H1 (cell line): ENCODE data around the gene SLK. TPM values are rescaled to one million over a fixed set of nuclear protein-coding genes. Genes with fewer than 3 reads are reported as not detected.

Experiments
- CTCF ChIA-PET: fragments of 300-600 bp; sonication (Branson Sonifier 250); formaldehyde crosslinking; loops from one replicate; lab custom pipeline; 2021; ENCODE audit not compliant: partially characterized antibody; lab: Charles Lee
- POLR2A ChIA-PET: fragments of 300-600 bp; sonication (Branson Sonifier 250); formaldehyde crosslinking; loops from one replicate; lab custom pipeline; 2021; ENCODE audit warnings: inconsistent platforms; ENCODE audit not compliant: partially characterized antibody; lab: Charles Lee
- DNase-seq, 2 experiments: peaks; one replicate each; pipeline versions ENCODE4 v3.0.0 to v3.0.0-alpha.2; 2010 to 2022; ENCODE audit warnings: low spot score in 2 of 2, low read depth in 1 of 2, mixed read lengths in 1 of 2
- FAIRE-seq: peaks from 2 replicates; lab custom pipeline; 2011; peaks lifted over from hg19 to GRCh38; lab: Jason Lieb, UNC
- H2AFZ ChIP-seq: 2 replicates; pipeline ENCODE4 v1.8.1; 2012; ENCODE audit warnings: low read length, inconsistent platforms
- H2AK5ac ChIP-seq: 2 replicates; pipeline ENCODE4 v1.6.1; 2013; ENCODE audit warnings: low read depth, low read length
- H2BK120ac ChIP-seq: replicated peaks from 2 replicates; pipeline ENCODE3; 2013; ENCODE audit warnings: low read depth, low read length, inconsistent platforms
- H2BK12ac ChIP-seq: 2 replicates; pipeline ENCODE4 v1.6.1; 2013; ENCODE audit warnings: low read depth, low read length
- H2BK15ac ChIP-seq: 2 replicates; pipeline ENCODE4 v1.6.1; 2013; ENCODE audit warnings: low read length
- H2BK20ac ChIP-seq: 2 replicates; pipeline ENCODE4 v1.6.1; 2013; ENCODE audit warnings: low read length
- H2BK5ac ChIP-seq: 2 replicates; pipeline ENCODE4 v1.6.1; 2013; ENCODE audit warnings: low read depth, low read length
- H3K14ac ChIP-seq: 2 replicates; pipeline ENCODE4 v1.6.1; 2013; ENCODE audit warnings: inconsistent platforms; ENCODE audit not compliant: insufficient read length
- H3K18ac ChIP-seq: 2 replicates; pipeline ENCODE4 v1.6.1; 2013; ENCODE audit warnings: low read length; ENCODE audit errors: extremely low read depth
- H3K23ac ChIP-seq: 2 replicates; pipeline ENCODE4 v1.6.1; 2013; ENCODE audit warnings: inconsistent platforms; ENCODE audit not compliant: insufficient read length
- H3K23me2 ChIP-seq: 2 replicates; pipeline ENCODE4 v1.6.1; 2013; ENCODE audit warnings: low read depth, low read length
- H3K27ac ChIP-seq: 2 replicates; pipeline ENCODE4 v1.6.1; 2011; ENCODE audit warnings: low read depth, low read length, inconsistent platforms
- H3K27me3 ChIP-seq, 4 experiments: replicated peaks in 1 of 4; 1 replicate in 1 of 4; 2 replicates in 3 of 4; pipeline versions ENCODE4 v1.6.1 to v1.8.1; 2011 to 2013; ENCODE audit warnings: low read length in 3 of 4, mild to moderate bottlenecking in 3 of 4, inconsistent platforms in 2 of 4, mixed read lengths in 2 of 4, moderate library complexity in 1 of 4; ENCODE audit not compliant: control insufficient read depth in 3 of 4, insufficient read depth in 3 of 4; ENCODE audit errors: extremely low read depth in 1 of 4
- H3K36me3 ChIP-seq, 4 experiments: 2 replicates each; pipeline versions ENCODE4 v1.6.1 to v1.8.1; 2011 to 2013; ENCODE audit warnings: mild to moderate bottlenecking in 4 of 4, low read length in 3 of 4, moderate library complexity in 2 of 4, control low read depth in 1 of 4, inconsistent platforms in 1 of 4; ENCODE audit not compliant: insufficient read depth in 4 of 4, control insufficient read depth in 2 of 4
- H3K4ac ChIP-seq: replicated peaks from 2 replicates; pipeline ENCODE3; 2013; ENCODE audit warnings: low read length, low read depth, mixed read lengths, inconsistent platforms; ENCODE audit not compliant: insufficient read length
- H3K4me1 ChIP-seq, 4 experiments: replicated peaks in 1 of 4; 1 replicate in 1 of 4; 2 replicates in 3 of 4; pipeline versions ENCODE4 v1.6.1 to v1.8.1; 2011 to 2013; ENCODE audit warnings: low read length in 3 of 4, inconsistent platforms in 2 of 4, mixed read lengths in 1 of 4; ENCODE audit not compliant: insufficient read depth in 4 of 4, control insufficient read depth in 3 of 4
- H3K4me2 ChIP-seq, 2 experiments: 2 replicates each; pipeline versions ENCODE4 v1.6.1 to v1.8.1; 2011 to 2013; ENCODE audit warnings: low read depth in 2 of 2, low read length in 2 of 2, control low read depth in 1 of 2, inconsistent platforms in 1 of 2, mild to moderate bottlenecking in 1 of 2; ENCODE audit not compliant: insufficient read depth in 1 of 2
- H3K4me3 ChIP-seq, 4 experiments: fragments of 200-600, 300-600 bp in 1 of 4; sonication (generic), shearing (Covaris generic), sonication (Bioruptor Twin) in 1 of 4; 2 replicates each; pipeline versions ENCODE4 v1.5.1 to v1.8.1; 2011 to 2016; ENCODE audit warnings: low read length in 4 of 4, low read depth in 3 of 4, control low read depth in 2 of 4, inconsistent platforms in 2 of 4, mild to moderate bottlenecking in 2 of 4, mixed read lengths in 1 of 4, moderate library complexity in 1 of 4; ENCODE audit not compliant: insufficient read depth in 2 of 4; ENCODE audit errors: extremely low read depth in 1 of 4
- H3K56ac ChIP-seq: replicated peaks from 2 replicates; pipeline ENCODE3; 2013; ENCODE audit warnings: low read depth, mild to moderate bottlenecking, mixed read lengths, low read length, inconsistent platforms; ENCODE audit not compliant: insufficient read length
- H3K79me1 ChIP-seq: 2 replicates; pipeline ENCODE4 v1.6.1; 2013; ENCODE audit warnings: low read depth, low read length, control low read depth
- H3K79me2 ChIP-seq, 2 experiments: 2 replicates each; pipeline versions ENCODE4 v1.6.1 to v1.8.1; 2012 to 2013; ENCODE audit warnings: low read length in 2 of 2, mild to moderate bottlenecking in 2 of 2, inconsistent platforms in 1 of 2; ENCODE audit not compliant: insufficient read depth in 2 of 2, control insufficient read depth in 1 of 2
- H3K9ac ChIP-seq, 4 experiments: replicated peaks in 1 of 4; 1 replicate in 1 of 4; 2 replicates in 3 of 4; pipeline versions ENCODE4 v1.6.1 to v1.8.1; 2011 to 2013; ENCODE audit warnings: low read depth in 3 of 4, low read length in 3 of 4, control low read depth in 2 of 4, mild to moderate bottlenecking in 2 of 4, moderate library complexity in 2 of 4, inconsistent platforms in 1 of 4; ENCODE audit errors: extremely low read depth in 1 of 4
- H3K9me3 ChIP-seq, 2 experiments: 2 replicates each; pipeline versions ENCODE4 v1.6.1 to v1.8.1; 2012 to 2013; ENCODE audit warnings: mild to moderate bottlenecking in 2 of 2, moderate library complexity in 2 of 2, control low read depth in 1 of 2, inconsistent platforms in 1 of 2, low read depth in 1 of 2, low read length in 1 of 2, mixed read lengths in 1 of 2; ENCODE audit not compliant: insufficient read depth in 2 of 2
- H4K20me1 ChIP-seq, 2 experiments: replicated peaks in 1 of 2; 2 replicates each; pipeline versions ENCODE3 to v1.8.1; 2011 to 2013; ENCODE audit warnings: inconsistent platforms in 2 of 2, low read length in 2 of 2, mild to moderate bottlenecking in 1 of 2; ENCODE audit not compliant: insufficient read depth in 2 of 2, control insufficient read depth in 1 of 2
- H4K5ac ChIP-seq: 2 replicates; pipeline ENCODE4 v1.6.1; 2013; ENCODE audit warnings: low read length, low read depth, mixed read lengths, inconsistent platforms; ENCODE audit not compliant: insufficient read length
- H4K8ac ChIP-seq: 2 replicates; pipeline ENCODE4 v1.8.0; 2013; ENCODE audit warnings: mild to moderate bottlenecking, moderate library complexity, low read length, inconsistent platforms; ENCODE audit not compliant: insufficient read depth; ENCODE audit errors: extremely low read depth
- H4K91ac ChIP-seq: replicated peaks from 2 replicates; pipeline ENCODE3; 2013; ENCODE audit warnings: low read length, mixed read lengths, inconsistent platforms; ENCODE audit not compliant: insufficient read length
- JUN ChIP-seq: IDR thresholded peaks from 2 replicates; pipeline ENCODE4 v1.6.1; 2011; ENCODE audit warnings: low read depth, mild to moderate bottlenecking, improper control_type of control experiment, low read length
- MAFK ChIP-seq: IDR thresholded peaks from 2 replicates; pipeline ENCODE4 v1.6.1; 2012; ENCODE audit warnings: low read depth, mild to moderate bottlenecking, improper control_type of control experiment, low read length
- POLR2AphosphoS5 ChIP-seq: IDR thresholded peaks from 2 replicates; pipeline ENCODE4 v1.6.1; 2011; ENCODE audit warnings: low read depth, low read length
- RAD21 ChIP-seq, 2 experiments: IDR thresholded peaks in 1 of 2; conservative IDR thresholded peaks in 1 of 2; 2 replicates each; pipeline ENCODE4 v1.6.1; 2011; ENCODE audit warnings: low read depth in 2 of 2, low read length in 2 of 2, improper control_type of control experiment in 1 of 2, inconsistent platforms in 1 of 2, mild to moderate bottlenecking in 1 of 2, moderate library complexity in 1 of 2
- RNF2 ChIP-seq: fragments of 200-900, 300-1000 bp; sonication (generic); IDR thresholded peaks from 2 replicates; pipeline ENCODE4 v1.7.1; 2016; ENCODE audit warnings: borderline replicate concordance, low read depth, mild to moderate bottlenecking, antibody characterized with exemption, low read length; ENCODE audit not compliant: poor library complexity, severe bottlenecking; ENCODE audit errors: missing control alignments
- SIX5 ChIP-seq: IDR thresholded peaks from 2 replicates; pipeline ENCODE4 v1.6.1; 2011; ENCODE audit warnings: mild to moderate bottlenecking, low read depth, low read length
- TBP ChIP-seq: IDR thresholded peaks from 2 replicates; pipeline ENCODE4 v1.6.1; 2011; ENCODE audit warnings: low read depth, low read length, improper control_type of control experiment
- WGBS, 2 experiments: shearing (Covaris generic) in 1 of 2; methylation state at CpG; one replicate each; pipeline versions ENCODE4 v1.1.6 to v1.1.7; 2013 to 2015; ENCODE audit warnings: low lambda C conversion rate in 2 of 2, mixed read lengths in 2 of 2, inconsistent platforms in 1 of 2, low coverage in 1 of 2, missing lambda C conversion rate in 1 of 2; ENCODE audit not compliant: insufficient replicate concordance in 2 of 2, insufficient coverage in 1 of 2, insufficient read length in 1 of 2; ENCODE audit errors: extremely low coverage in 1 of 2, missing lambda C conversion rate in 1 of 2; 5-methylcytosine and 5-hydroxymethylcytosine counted together
- polyA plus RNA-seq, 7 experiments: library from polyadenylated mRNA; depleted of rRNA in 3 of 7; stranded (reverse) in 5 of 7; unstranded in 2 of 7; fragments of >200 nt in 5 of 7; fragments of 200-250 nt in 2 of 7; gene quantifications; 1 replicate in 5 of 7; 2 replicates in 1 of 7; 4 replicates in 1 of 7; pipeline versions ENCODE4 v1.2.1 to v1.2.3, GENCODE V29; 2011 to 2013; ENCODE audit warnings: missing spikeins in 2 of 7, mixed read lengths in 2 of 7
- total RNA-seq: library from RNA; stranded (reverse); fragmentation: NEBNext Ultra II Directional; extraction: Animal tissue kit (Norgen Biotek cat#: 25700); gene quantifications from 2 replicates; pipeline ENCODE4 v1.2.1, GENCODE V29; 2021

SLK gene
- total and polyA plus RNA-seq, 2 of the 8 experiments (the other 6 are each of a cell fraction or from before 2014, with no cell fraction given) = 2.7 to 18.3 TPM

DNA sequence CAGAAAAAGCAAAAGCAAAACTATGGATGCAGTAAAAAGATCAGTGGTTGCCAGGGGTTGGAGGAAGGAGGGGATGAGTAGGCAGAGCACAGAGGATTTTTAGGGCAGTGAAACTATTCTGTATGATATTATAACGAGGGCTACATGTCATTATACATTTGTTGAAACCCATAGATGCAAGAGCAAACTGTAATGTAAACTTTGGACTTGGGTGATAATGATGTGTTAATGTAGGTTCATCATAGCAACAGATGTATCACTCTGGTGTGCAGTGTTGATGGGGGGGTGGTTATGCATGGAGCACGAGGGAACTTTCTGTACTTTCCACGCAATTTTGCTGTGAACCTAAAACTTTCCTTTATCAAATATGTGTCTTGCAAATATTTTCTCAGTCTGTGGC lies 23.2 kb downstream of the SLK start:
- DNase-seq = no peak
- Histone ChIP-seq H2BK20ac (no peak overlapping the region), H3K14ac (no peak overlapping the region), H3K9me3 (no peaks in the 10 kb centered on the region), H4K91ac (no peak overlapping the region), H2BK5ac (no peak overlapping the region), H2AFZ (no peak overlapping the region), H3K4me2 (no peak overlapping the region), H3K56ac (no peak overlapping the region), H3K79me2 (0 out of 4 replicates have a peak, but pooled peaks cover 0 to 2% of the 10 kb centered on the region in 2 experiments), H3K79me1 (no peaks in the 10 kb centered on the region), H3K36me3 (no peaks in the 10 kb centered on the region; a peak in 2 of 8 replicates), H3K4ac (no peak overlapping the region), H4K8ac (no peak overlapping the region), H3K27ac (no peak overlapping the region), H3K27me3 (no peaks in the 10 kb centered on the region), H2AK5ac (no peak overlapping the region), H3K23me2 (no peaks in the 10 kb centered on the region), H3K18ac (no peak overlapping the region), H2BK120ac (no peak overlapping the region), H2BK12ac (no peak overlapping the region), H3K23ac (no peak overlapping the region), H3K9ac (no peak overlapping the region), H4K5ac (no peak overlapping the region), H3K4me3 (no peak overlapping the region), H4K20me1 (no peaks in the 10 kb centered on the region), H2BK15ac (no peak overlapping the region), H3K4me1 (no peaks in the 10 kb centered on the region)
- CTCF ChIA-PET = interaction anchor here (0.6 kb wide), 1 partner anchor 773 kb away, joined by 3 read pairs; no protein-coding TSS in a partner anchor
- POLR2A ChIA-PET = no interaction called here
- no peak for FAIRE-seq
- TF ChIP-seq RAD21 (IDR thresholded peaks at IDR 0.05 in 1 of 2, conservative IDR thresholded peaks at IDR 0.05 in 1 of 2; ENCODE audit: low read depth in 2 of 2, low read length in 2 of 2) (no peak), POLR2AphosphoS5 (no peak), TBP (no peak), RNF2 (no peak), SIX5 (no peak), MAFK (no peak), JUN (no peak)
- WGBS, 2 experiments = 88% methylated on average over 3 of the region's 3 CpGs; no CpG with 5 or more reads in 1 of the 2 experiments
